Measurements from ENCODE around the gene DICER1.
"Not testable (repeated sequence)": the region's sequence is repeated elsewhere in the genome, so short reads cannot be mapped to it uniquely, and the experiment has no call there.

Gene DICER1

DNA sequence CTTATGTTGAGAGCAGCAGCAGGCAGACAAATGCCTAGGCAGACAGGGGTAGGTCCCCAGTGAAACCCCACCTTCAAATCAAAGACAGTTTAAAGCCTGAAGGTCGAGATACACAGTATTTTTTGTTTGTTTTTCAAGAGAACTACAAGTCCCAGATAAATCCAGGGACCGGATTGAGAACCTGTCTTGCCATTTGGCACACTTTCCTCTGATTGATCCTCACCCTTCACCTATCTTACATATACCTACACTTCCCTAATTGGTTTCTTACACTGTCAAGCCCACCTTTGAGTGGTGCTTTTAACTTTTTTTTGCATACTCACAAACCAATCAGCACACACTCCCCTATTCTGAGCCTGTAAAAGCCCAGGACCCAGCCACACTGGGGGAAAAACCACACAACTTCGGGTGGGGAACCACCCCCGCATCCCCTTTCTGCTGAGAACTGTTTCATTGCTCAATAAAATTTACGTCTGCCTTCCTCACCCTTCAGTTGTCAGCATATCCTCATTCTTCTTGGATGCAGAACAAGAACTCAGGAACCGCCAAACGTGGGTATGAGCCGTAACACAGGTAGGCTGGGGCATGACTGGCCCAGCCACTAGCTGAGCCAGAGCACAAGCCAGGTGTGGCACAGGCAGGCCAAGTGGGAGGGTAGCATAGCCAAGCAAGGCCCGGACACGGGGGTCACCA lies 11.1 kb downstream of the DICER1 start:
- DNase-seq (ENCODE audit: low read depth): no peak

DNA sequence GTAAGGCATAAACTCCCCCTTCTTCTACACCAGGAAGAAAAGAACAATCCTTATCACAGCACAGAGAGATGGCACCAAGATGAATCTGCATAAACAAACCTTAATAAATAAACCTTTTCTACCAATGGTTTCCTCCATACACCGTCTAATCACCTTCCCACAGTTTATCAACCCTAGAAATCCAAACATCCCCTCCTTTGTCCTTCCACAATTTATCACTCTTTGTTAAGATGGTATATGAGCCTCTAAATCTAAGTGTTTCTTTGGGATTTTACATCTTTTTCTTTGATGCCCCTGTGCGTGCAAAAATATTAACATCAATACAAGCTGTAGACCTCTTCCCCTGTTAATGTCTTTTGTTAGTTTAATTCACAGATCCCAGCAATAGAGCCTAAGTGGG lies 12.5 kb downstream of the DICER1 start:
- DNase-seq (ENCODE audit: low read depth): no peak

DNA sequence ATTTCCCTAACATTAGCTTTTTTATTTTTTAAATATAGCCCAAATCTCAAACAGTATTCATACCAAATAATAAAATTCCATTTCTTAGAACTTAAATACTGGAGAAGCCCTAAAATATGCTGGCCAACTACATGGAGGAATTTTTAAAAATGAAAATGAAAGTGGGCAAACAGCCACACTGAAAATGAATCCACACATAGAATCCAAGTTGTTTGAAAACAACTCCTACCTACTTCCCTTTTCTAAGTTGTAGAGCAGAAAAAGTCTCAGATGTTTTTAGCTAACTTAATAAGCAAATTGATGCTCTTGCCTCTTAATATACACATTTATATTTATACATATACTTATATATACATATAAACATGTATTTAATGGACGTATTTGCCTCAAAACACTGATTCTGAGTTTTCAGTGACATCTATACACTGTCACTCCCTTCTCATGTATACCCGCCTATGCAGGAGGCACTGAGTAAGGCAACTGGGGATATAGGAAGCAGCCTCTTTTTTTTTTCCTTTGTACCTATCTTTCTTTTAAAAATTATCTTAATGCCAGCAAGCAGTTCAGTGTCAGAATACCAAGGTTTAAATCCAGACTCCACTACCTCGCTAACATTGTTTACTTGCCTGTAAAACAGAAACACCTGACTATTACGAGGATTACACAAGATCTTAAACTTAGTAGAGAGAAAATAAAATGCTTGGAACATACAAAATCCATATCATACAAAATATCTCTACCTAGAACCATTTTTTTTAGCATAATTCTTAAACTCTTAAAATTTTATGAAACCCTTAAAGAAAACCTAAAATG lies 13.3 kb downstream of the DICER1 start:
- DNase-seq (ENCODE audit: low read depth): no peak

DNA sequence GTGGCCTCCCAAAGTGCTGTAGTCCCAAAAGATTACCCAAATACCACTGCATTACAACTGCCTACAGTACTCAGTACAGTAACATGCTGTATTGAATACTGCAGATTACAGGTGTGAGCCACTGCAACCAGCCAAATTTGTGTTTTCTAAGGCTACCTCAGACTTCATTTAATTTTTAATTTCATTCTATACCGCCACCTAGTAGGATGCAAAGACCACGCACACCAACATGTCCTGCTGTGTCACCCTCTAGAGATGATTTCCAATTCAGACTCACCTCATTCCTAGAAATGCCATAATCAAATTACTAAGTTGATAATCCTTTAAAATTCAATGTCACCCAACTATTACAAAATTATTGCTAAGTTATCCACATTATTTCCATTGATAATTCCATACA lies 15.1 kb downstream of the DICER1 start:
- DNase-seq (ENCODE audit: low read depth): no peak

DNA sequence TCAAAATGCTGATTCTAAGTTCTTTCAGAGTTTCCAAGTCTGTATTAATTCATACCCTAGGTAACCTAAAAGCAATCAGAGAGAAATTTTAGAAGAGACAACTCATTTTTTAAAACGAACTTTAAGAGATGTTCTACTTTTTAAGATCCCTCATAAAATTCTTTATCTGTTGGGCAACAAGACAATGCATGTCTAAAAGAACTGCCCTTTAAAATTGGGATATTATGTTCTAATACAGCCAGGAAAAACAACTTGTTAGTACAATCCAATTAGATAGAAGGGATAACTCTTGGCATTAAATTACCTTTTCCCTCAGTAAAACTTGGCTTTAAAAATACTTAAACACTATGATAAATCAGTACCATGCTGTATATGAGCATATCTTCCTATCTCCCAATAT lies 15.6 kb downstream of the DICER1 start:
- no peak for DNase-seq (ENCODE audit: low read depth)

DNA sequence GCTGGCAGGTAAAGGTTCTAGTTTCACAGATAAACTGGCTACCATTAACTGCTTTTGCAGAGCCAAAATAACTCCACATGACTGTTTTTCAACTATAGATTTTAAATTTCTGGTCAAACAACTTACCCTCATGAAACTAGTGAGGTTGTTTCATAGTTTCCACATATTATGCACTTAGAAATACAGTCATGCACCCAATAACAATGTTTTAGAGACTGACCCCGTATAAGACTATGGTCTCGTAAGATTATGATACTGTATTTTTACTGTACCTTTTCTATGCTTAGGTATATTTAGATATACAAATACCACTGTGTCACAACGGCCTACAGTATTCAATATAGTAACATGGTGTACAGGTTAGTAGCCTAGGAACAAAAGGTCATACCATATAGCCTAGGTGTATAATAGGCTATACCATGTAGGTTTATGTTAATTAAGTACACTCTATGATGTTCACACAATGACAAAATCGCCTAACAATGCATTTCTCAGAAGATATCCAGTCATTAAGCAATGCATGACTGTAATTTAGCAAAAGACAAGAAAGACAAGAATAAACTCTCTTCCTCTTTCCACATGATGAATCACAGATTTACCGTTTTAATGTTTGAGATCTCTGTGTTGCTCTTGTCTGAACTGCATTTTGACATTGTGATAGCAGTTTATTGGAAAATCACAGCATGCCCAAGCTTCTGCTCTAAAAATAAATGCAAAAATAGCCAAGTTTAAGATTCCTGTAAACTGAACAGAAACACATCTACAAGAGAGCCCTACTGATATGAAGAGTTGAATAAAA lies 17.1 kb downstream of the DICER1 start:
- no peak for DNase-seq (ENCODE audit: low read depth)

DNA sequence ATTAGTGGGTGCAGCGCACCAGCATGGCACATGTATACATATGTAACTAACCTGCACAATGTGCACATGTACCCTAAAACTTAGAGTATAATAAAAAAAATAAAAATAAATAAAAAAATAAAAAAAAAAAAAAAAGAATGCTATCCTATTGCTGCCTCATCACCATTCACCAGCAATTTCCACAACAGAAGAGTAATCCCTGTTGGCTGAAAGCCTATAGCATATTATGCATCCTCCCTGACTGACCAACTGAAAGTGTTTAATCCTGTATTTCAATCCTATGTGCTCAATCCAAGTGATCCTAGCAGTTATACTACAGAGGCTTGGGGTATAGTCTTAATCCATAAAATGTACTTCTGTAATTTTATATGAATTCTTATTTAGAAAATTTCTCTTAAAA lies 18.5 kb downstream of the DICER1 start:
- no peak for DNase-seq (ENCODE audit: low read depth)

DNA sequence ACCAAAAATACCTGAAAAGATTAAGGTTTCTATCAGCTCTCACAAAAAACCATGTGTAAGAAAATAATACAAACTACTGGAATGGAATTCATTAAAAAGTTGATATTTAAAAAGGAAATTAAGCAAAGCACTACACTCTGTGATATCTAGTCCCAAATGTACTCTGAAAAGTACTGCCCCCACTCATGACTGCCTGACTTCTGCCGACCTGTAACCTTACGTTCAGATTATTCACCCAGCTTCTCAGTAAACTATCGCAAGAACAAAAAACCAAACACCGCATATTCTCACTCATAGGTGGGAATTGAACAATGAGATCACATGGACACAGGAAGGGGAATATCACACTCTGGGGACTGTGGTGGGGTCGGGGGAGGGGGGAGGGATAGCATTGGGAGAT lies 18.9 kb downstream of the DICER1 start:
- DNase-seq (ENCODE audit: low read depth): not testable (repeated sequence)

DNA sequence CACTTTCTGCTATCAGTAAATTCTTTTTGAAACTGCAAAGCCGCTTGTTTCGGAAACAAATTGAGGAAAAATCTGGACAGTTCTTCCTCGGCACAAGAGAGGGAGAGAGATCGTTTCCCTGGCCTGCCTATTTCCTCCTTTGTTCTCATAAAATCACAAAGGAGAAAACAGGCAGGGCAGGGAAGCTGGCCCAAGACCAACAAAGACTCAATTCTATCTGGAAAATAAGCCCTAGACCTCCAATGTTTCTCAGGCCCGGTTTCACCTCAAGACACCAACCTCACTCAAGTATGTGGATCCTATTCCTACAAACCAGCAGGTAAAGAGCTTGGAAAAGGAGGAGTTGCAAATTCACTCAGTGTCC lies 19.5 kb downstream of the DICER1 start:
- DNase-seq (ENCODE audit: low read depth): no peak

DNA sequence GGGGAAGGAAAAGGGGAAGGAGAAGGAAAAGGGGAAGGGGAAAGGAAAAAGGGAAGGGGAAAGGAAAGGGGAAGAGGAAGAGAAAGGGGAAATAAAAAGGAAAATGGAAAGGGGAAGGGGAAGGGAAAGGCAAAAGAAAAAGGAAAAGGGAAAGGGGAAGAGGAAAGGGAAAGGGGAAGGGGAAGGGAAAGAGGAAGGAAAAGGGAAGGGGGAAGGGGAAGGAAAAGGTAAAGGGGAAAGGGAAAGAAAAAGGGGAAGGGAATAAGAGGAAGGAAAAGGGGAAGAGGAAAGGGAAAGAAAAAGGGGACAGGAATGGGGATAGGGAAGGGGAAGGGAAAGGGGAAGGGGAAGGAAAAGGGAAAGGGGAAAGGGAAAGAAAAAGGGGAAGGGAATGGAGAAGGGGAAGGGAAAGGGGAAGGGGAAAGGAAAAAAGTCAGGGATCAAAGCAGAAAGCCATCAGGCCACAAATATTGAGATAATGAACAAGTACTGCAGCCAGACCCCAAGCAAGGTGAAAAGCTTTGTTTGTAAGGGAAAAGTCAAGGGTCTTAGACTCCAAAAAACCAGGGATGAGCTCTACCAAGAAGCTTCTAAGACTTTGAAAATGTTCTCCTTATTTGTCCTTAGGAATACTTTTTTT lies 20.0 kb downstream of the DICER1 start:
- DNase-seq (ENCODE audit: low read depth): no peak

DNA sequence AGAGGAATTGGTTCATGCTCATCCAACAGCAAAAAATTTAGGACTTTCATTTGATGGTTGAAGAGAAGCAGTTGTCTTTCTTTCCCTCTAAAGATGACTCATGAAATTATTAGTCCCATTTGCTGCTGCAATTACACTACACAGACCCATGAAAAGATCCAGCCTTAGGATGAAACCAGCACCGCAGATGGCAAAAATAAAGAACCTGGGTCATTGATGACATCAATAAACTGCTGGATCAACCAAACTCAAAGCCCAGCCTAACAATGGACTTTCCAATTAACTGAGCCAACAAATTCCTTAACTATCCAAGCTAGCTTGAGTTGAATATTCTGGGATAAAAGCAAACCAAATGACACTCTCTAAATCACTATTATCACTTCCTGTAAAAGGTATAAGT lies 20.7 kb downstream of the DICER1 start:
- DNase-seq (ENCODE audit: low read depth): no peak

DNA sequence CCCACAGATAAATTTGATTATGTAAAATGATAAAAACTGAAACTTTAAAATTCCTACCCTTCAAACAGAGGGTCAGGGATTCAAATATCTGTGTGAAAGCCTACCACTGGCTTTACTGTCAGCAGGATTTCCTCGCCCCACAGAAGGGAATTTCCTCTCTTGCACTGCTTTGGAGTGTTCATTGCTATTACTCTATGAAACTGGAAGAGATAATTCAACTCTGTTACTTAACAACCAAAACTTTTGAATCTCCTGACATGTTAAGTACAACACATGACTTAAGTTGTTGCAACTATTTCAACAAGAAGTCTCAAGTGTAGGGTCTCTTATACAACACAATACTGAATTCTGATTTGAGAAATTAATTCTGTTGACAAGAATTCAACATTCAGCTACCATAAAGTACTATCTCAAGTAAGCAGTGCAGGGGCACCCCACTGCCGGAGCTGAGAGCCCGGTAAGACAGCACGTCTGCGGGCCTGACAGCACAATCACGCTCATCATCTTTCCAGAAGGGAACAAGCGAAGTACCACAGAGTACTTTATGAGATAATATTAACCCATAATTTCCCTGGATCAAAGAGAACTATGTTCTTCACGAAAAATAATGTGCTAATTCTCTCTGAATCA lies 22.9 kb downstream of the DICER1 start:
- no peak for DNase-seq (ENCODE audit: low read depth)

DNA sequence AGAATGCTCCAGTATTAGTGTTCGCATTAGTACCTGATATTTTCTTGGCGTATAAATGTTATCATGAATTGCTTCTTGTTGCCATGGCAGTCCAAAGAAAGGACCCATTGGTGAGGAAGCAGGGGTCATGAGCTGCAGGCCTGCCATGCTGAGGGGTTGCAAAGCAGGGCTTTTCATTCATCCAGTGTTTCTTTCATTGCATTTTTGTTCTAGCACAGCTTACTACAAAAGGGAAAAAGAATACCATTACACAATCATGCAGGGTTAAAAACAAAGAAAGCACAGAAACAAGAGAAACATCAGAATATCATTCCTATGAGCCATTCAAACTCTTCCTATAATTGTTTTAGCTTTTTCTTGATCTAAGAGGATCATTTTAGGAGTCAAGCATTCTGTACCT lies 24.0 kb downstream of the DICER1 start:
- DNase-seq (ENCODE audit: low read depth): no peak

DNA sequence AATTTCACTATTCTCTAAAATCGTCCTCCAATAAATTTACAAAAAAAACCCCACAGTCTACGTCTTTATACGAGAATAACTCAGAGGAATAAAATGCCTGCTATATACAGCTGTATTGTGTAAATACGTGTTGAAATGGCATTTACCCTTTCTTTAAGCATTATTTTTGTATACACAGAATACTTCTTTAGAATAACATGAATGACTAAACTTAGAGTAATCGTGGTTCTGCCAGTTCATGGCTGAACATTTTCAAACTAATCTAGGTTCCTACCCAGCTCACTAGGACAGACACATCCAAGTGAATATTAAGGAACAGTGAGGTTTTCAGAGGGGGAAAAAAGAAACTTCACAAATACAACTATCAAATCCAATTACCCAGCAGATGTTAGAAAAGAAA lies 24.6 kb downstream of the DICER1 start:
- DNase-seq (ENCODE audit: low read depth): no peak

DNA sequence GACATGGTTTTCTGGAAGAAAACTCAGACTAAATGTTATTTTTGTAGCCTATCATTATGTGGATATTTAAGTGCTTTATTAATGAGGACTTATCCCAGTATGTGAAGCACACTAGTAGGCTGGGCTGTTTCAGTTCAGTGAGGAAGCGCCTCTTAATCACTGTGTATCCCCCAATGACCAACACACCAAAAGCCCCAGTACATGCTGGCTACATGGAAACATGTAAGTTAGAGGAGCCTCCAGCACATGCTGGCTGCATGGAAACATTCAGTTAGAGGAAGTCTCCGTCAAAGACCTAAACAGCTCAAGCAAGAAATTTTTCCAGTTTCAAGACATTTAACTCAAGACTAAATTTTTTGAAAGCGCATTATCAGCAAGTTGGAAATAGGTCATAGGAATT lies 26.8 kb downstream of the DICER1 start:
- no peak for DNase-seq (ENCODE audit: low read depth)

DNA sequence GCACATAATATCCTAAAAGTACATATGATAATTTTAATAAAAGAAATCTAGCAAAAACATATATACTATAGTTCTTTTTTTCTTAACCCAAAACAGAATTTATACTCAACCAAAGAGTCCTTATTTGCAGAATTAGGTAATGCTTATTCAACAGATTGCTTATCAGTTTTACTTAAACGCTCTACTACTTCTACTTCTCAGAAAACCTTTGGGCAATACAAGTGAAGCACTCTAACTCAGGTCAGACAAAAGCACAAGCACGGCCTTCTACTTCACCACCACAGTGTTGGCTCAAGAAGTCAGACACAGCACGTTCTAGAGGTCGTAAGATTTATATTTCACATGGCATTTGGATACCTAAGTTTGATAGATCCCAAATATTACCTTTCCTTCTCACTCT lies 29.2 kb downstream of the DICER1 start:
- no peak for DNase-seq (ENCODE audit: low read depth)

DNA sequence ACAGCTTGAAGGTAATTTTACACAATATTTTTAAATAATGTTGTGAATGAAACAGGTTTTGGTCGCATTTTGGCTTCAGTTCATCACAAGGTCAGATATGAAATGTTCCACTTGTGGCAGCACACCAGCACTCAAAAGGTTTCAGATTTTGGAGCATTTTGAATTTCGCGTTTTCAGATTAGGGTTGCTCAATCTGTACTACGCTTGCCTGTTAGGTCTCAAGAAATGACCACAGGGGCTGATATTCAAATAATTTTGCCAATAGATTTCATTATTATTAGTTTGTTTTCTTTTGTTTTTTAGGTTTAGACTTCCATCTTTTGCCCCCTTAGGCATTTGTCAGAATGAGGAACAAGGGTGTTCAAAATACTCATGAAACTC lies 29.8 kb downstream of the DICER1 start:
- DNase-seq (ENCODE audit: low read depth): no peak

DNA sequence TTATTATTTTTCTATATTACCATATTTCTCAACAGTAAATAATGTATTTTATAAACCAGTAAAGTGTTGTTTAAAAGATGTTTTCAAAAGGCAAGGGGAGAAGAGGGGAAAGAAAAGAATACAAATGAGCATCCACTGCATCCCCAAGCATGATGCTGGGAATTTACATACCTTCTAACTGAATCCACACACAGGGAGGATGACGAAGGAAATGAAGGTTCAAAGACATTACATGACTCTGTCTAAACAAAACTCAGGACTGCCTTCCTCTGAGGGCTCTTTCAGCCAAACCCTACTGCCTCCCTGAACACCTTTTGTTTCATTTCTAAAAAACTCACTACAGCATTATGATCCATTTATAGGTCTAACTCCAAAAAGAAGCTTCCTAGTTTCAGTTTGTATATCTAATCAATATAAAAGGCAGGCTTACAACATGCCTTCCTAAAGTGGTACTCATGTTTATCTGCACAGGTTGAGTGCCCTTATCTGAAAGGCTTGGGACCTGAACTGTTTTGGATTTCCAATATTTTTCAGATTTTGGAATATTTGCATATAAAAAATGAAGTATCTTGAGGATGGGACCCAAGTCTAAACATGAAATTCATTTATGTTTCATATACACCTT lies 30.3 kb downstream of the DICER1 start:
- no peak for DNase-seq (ENCODE audit: low read depth)

DNA sequence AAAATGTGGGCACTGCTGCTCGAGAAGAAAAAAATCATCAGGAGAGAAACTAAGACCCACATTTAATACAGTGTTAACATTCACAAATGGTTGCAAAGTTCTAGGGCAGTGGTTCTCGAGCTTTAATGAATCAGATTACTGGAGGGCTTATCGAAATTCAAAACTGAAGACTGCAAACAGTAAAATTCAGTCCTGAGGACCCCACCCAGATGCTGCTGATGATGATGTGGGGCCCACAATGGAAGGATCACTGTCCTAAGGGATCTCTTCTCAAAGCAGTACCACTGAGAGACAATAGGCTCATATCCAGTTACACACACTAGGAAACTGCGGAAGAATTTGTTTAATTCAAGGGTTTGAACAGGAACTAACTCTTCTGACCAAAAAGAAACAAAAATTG lies 31.4 kb downstream of the DICER1 start:
- no peak for DNase-seq (ENCODE audit: low read depth)

DNA sequence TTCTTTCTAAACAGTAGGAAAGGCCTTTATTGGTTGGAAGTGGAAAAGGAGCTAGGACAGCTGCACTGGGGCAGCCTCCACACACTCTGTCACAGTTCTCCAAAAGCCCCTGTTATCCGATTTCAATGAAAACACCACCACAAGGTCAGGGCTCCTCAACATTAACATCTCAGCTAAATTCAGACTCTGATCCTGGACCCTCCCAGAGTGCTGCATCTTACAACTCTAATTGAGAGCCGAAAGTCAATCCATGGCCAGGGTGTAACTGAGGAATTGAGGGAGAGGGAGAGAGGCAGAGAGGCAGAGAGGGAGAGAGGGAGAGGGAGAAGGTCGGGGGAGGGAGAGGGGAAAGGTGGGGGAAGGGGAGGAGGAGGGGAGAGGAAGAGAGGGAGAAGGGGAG lies 32.1 kb downstream of the DICER1 start:
- DNase-seq (ENCODE audit: low read depth): no peak

DNA sequence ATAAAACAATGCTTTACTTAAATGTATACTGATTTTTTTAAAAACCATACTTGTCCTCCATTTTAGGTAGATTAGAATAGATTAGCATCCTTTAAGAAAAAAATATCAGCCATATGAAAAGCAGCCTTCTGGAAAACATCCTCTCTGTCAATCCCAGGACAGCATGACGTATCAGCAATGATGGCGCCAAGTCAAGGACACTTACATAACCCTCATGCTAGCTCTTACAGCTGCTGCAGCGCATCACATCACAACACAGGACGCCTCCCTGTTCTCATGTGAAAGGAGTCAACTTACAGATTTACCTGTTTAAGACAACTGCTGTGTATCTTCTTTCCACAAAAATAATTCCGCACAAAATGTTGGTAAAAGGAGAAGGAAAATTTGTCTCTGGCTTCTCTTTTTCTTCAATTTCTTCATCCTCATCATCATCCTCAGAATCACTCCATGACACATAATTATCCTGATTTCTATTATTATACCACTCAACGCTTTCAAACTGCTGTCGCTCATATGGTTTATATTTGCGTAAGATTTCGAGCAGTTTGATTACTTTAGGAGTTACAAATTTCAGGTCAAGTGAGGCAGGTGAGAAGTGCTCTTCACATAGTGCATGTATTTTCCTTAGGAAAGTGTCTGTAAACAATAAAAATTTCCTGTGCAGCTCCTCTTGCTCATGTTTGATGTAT lies 33.3 kb downstream of the DICER1 start:
- no peak for DNase-seq (ENCODE audit: low read depth)

All from activated T-cell treated with anti-CD3 and anti-CD28 coated beads for 24 hours (primary cell).